Astrocyte (in vitro differentiated cells and primary cell): ENCODE data around the gene C1orf105. TPM values are rescaled to one million over a fixed set of nuclear protein-coding genes. Genes with fewer than 3 reads are reported as not detected.

Experiments used
- DNase-seq: peaks from one replicate; pipeline ENCODE4 v3.0.0-alpha.2; 2010; ENCODE audit warnings: low read depth
- FAIRE-seq: peaks from 2 replicates; lab custom pipeline; 2011; peaks lifted over from hg19 to GRCh38; lab: Jason Lieb, UNC
- H2AFZ ChIP-seq: 2 replicates; pipeline ENCODE4 v1.6.0; 2012; ENCODE audit warnings: low read depth, low read length, inconsistent platforms
- H3K27ac ChIP-seq: 2 replicates; pipeline ENCODE4 v1.5.1; 2011; ENCODE audit warnings: low read depth, low read length, inconsistent platforms
- H3K27me3 ChIP-seq: 2 replicates; pipeline ENCODE4 v1.6.0; 2011; ENCODE audit warnings: low read length, inconsistent platforms; ENCODE audit not compliant: insufficient read depth
- H3K36me3 ChIP-seq: 2 replicates; pipeline ENCODE4 v1.5.1; 2011; ENCODE audit warnings: low read length, inconsistent platforms; ENCODE audit not compliant: insufficient read depth
- H3K4me1 ChIP-seq: 2 replicates; pipeline ENCODE4 v1.5.1; 2011; ENCODE audit warnings: low read length, inconsistent platforms; ENCODE audit not compliant: insufficient read depth
- H3K4me2 ChIP-seq: 2 replicates; pipeline ENCODE4 v1.6.0; 2012; ENCODE audit warnings: low read length, inconsistent platforms
- H3K4me3 ChIP-seq: 2 replicates; pipeline ENCODE4 v1.5.1; 2011; ENCODE audit warnings: low read depth, mild to moderate bottlenecking, low read length, inconsistent platforms; ENCODE audit not compliant: insufficient read depth
- H3K79me2 ChIP-seq: 2 replicates; pipeline ENCODE4 v1.6.0; 2012; ENCODE audit warnings: mild to moderate bottlenecking, low read length, inconsistent platforms; ENCODE audit not compliant: insufficient read depth
- H3K9ac ChIP-seq: 2 replicates; pipeline ENCODE4 v1.6.0; 2012; ENCODE audit warnings: mild to moderate bottlenecking, low read length, inconsistent platforms
- H3K9me3 ChIP-seq: 2 replicates; pipeline ENCODE4 v1.5.1; 2012; ENCODE audit warnings: low read depth, mild to moderate bottlenecking, low read length, inconsistent platforms; ENCODE audit not compliant: insufficient read depth
- H4K20me1 ChIP-seq: 2 replicates; pipeline ENCODE4 v1.6.0; 2012; ENCODE audit warnings: low read length, inconsistent platforms; ENCODE audit not compliant: insufficient read depth
- H3K27ac Mint-ChIP-seq: one replicate; pipeline ENCODE4 v1.8.0; 2021; ENCODE audit warnings: mild to moderate bottlenecking, mixed read lengths; ENCODE audit not compliant: unreplicated experiment
- H3K27me3 Mint-ChIP-seq: one replicate; pipeline ENCODE4 v1.8.0; 2021; ENCODE audit warnings: low read depth, mixed read lengths; ENCODE audit not compliant: unreplicated experiment
- H3K36me3 Mint-ChIP-seq: one replicate; pipeline ENCODE4 v1.8.0; 2021; ENCODE audit warnings: low read depth, mixed read lengths; ENCODE audit not compliant: unreplicated experiment
- H3K4me1 Mint-ChIP-seq: one replicate; pipeline ENCODE4 v1.8.0; 2021; ENCODE audit warnings: low read depth, mixed read lengths; ENCODE audit not compliant: unreplicated experiment
- H3K4me3 Mint-ChIP-seq: one replicate; pipeline ENCODE4 v1.8.0; 2021; ENCODE audit warnings: mild to moderate bottlenecking, moderate library complexity, mixed read lengths; ENCODE audit not compliant: unreplicated experiment
- H3K9me3 Mint-ChIP-seq: one replicate; pipeline ENCODE4 v1.8.0; 2021; ENCODE audit warnings: mild to moderate bottlenecking, mixed read lengths; ENCODE audit not compliant: unreplicated experiment
- CTCF ChIP-seq: IDR thresholded peaks from 2 replicates; pipeline ENCODE4 v1.5.1; 2011; ENCODE audit warnings: low read depth, mild to moderate bottlenecking, inconsistent platforms, low read length, moderate library complexity; ENCODE audit not compliant: insufficient read depth
- EZH2 ChIP-seq: IDR thresholded peaks from 2 replicates; pipeline ENCODE4 v1.6.1; 2012; ENCODE audit warnings: mild to moderate bottlenecking, low read length, inconsistent platforms; ENCODE audit not compliant: insufficient read depth
- total RNA-seq: library from RNA; stranded (reverse); gene quantifications from 2 replicates; pipeline ENCODE4 v1.2.1, GENCODE V29; 2021

The C1orf105 gene
- total RNA-seq, 1 donor from 2014 or later = not detected

- no peak overlapping the region for H3K4me3 ChIP-seq
- Mint-ChIP-seq H3K36me3 (peaks cover 8% of the 10 kb centered on the region), H3K27ac (no peak overlapping the region), H3K4me1 (peaks cover 9% of the 10 kb centered on the region), H3K4me3 (no peak overlapping the region), H3K9me3 (no peaks in the 10 kb centered on the region), H3K27me3 (no peaks in the 10 kb centered on the region)
- TF ChIP-seq CTCF = no peak
- no peak for TF ChIP-seq EZH2
- H3K27ac ChIP-seq = no peak overlapping the region
- H3K4me2 ChIP-seq = peak overlapping the region; percentile 87
- H3K9me3 ChIP-seq = no peaks in the 10 kb centered on the region
- peak overlapping the region; percentile 93 for H3K9ac ChIP-seq
- no peaks in the 10 kb centered on the region for H3K27me3 ChIP-seq
- no peak overlapping the region for H2AFZ ChIP-seq
- no peaks in the 10 kb centered on the region for H4K20me1 ChIP-seq
- H3K79me2 ChIP-seq = peaks cover 50% of the 10 kb centered on the region
- DNase-seq (no peak), FAIRE-seq (no peak)
- H3K36me3 ChIP-seq = no peaks in the 10 kb centered on the region
- peaks cover 7% of the 10 kb centered on the region for H3K4me1 ChIP-seq
Measured at GRCh38 chr1:172442404-172442803, 21.9 kb downstream of the C1orf105 start.

GRCh38 chr1:172442843-172443565, 22.5 kb downstream of the C1orf105 start:
- Mint-ChIP-seq H3K4me3 (peak overlapping the region; percentile 97), H3K36me3 (peaks cover 8% of the 10 kb centered on the region), H3K27me3 (no peaks in the 10 kb centered on the region), H3K9me3 (no peaks in the 10 kb centered on the region), H3K4me1 (peaks cover 9% of the 10 kb centered on the region), H3K27ac (peak overlapping the region; percentile 65)
- peak overlapping the region; percentile 74 for H2AFZ ChIP-seq
- no peak for TF ChIP-seq CTCF
- no peak for TF ChIP-seq EZH2
- H4K20me1 ChIP-seq = no peaks in the 10 kb centered on the region
- H3K27ac ChIP-seq = peak overlapping the region; percentile 74
- H3K36me3 ChIP-seq = no peaks in the 10 kb centered on the region
- peaks cover 7% of the 10 kb centered on the region for H3K4me1 ChIP-seq
- H3K27me3 ChIP-seq = no peaks in the 10 kb centered on the region
- peak overlapping the region; percentile 87 for H3K4me2 ChIP-seq
- no peak for FAIRE-seq
- DNase-seq = no peak
- H3K79me2 ChIP-seq = peaks cover 50% of the 10 kb centered on the region
- peak overlapping the region; percentile 93 for H3K9ac ChIP-seq
- peak overlapping the region; percentile 73 for H3K4me3 ChIP-seq
- no peaks in the 10 kb centered on the region for H3K9me3 ChIP-seq
